HG03565 (cell line): ENCODE results near the gene DIS3L2.
"Not testable (repeated sequence)": the region's sequence is repeated elsewhere in the genome, so short reads cannot be mapped to it uniquely, and the experiment has no call there.

Source experiments
- ATAC-seq: cut with Tn5 transposase; IDR thresholded peaks from one replicate; pipeline ENCODE4 v1.9.1; 2021; ENCODE audit warnings: mild to moderate bottlenecking, moderate library complexity; ENCODE audit not compliant: unreplicated experiment

The DIS3L2 gene

GRCh38 chr2:232111551-232111950, 150.0 kb downstream of the DIS3L2 start:
- ATAC-seq = no peak

- no peak for ATAC-seq
These were observed 152.3 kb downstream of the DIS3L2 start for GRCh38 chr2:232113821-232114220.

DNA sequence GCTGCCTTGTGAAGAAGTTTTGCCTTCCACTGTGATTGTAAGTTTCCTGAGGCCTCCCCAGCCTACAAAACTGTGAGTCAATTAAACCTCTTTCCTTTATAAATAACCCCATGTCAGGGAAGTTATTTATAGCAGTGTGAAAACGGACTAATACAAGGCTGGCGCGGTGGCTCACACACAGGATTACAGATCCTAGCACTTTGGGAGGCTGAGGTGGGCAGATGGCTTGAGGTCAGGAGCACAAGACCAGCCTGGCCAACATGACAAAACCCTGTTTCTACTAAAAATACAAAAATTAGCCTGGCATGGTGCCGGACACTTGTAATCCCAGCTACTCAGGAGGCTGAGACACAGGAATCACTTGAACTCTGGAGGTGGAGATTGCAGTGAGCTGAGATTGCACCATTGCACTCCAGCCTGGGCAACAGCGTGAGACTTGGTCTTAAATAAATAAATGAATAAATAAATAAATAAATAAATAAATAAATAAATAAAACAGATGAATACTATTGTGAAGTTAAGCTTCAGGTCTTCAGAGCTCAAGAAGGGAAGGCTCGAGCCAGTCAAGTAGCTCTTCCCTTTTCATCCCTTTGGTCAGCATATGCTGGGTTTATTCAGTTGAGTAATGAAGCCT, 154.3 kb downstream of the DIS3L2 start:
- not testable (repeated sequence) for ATAC-seq

GRCh38 chr2:232116852-232117251, 155.3 kb downstream of the DIS3L2 start:
- ATAC-seq = no peak

GRCh38 chr2:232117413-232117812, 155.9 kb downstream of the DIS3L2 start:
- no peak for ATAC-seq

DNA sequence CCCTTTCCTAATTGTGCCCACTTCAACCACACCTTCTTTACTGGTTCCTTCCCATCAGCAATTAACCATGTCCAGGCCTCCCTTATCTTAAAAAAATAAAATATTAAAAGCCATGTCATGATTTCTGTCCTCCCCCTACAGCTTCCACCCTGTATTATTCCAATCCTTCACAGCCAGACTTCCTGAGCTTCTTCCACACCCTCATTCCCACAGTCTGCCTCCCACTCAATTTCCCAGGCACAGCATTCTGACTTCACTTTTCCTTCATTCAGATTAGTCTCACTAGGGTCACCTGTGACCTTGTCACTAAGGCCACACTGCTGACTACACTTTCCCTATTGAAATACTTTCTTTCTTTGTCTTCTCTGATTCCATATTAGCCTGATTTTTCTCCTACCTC, 159.4 kb downstream of the DIS3L2 start:
- ATAC-seq = no peak

- ATAC-seq = no peak
These were observed 162.8 kb downstream of the DIS3L2 start for GRCh38 chr2:232124309-232124708.

- no peak for ATAC-seq
These were observed 165.0 kb downstream of the DIS3L2 start for GRCh38 chr2:232126301-232127099.

DNA sequence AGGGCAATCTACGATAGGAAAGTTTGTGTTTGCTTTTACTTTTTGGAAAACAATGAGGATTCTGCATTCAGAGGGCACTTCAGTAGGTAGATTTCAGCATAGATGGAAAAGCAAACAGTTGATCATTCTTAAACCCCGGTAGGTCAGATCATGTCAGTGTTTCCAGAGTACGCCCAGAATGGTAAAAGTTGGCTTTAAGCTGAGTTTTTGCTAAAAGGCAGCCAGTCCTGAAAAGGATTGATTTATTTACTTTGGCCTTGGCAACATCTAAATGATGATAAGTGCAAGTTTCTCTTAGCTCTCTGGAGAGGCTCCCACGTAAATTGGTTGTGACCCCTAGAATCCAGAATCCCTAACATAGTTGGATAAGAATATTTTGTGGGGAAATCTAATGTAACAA, 168.0 kb downstream of the DIS3L2 start:
- ATAC-seq = no peak

DNA sequence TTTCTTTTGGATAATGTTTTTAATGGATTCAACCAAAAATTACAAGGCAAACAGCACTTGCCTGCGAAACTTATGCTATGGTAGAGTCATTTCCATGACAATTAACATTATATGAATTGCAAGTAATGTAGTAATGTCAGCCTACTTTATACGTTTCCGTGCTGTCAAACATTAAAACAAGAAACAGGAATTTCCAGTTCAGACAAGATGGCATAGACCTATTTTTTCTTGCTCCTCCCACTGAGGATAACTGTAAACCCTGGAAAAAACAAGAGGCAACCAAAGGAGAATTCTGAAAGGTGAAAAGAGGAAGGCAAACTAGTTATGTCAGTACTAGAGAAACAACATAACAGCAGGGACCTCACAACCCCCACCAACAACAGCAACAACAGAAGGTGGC, 170.7 kb downstream of the DIS3L2 start:
- ATAC-seq = no peak

- ATAC-seq = no peak
These were observed 171.6 kb downstream of the DIS3L2 start for GRCh38 chr2:232133078-232133477.

DNA sequence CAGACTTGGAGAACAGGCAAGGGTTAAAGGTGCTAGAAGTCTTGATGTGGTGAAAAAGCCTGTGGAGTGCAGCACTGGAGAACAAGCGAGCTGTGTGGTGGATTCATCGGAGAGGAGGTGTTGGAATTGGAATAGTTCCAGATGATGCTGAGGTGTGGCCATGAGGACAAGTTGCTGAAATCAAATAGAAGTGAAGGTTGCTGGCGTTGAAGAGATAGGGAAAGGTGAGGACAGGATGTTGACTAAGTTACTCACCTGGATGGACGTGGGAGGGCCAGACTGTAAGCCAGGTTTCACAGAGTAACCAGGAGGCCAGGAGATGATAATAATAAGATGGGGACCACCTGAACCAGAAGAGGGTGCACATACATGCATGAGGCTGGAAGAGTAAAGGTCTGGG, 173.4 kb downstream of the DIS3L2 start:
- ATAC-seq = no peak

DNA sequence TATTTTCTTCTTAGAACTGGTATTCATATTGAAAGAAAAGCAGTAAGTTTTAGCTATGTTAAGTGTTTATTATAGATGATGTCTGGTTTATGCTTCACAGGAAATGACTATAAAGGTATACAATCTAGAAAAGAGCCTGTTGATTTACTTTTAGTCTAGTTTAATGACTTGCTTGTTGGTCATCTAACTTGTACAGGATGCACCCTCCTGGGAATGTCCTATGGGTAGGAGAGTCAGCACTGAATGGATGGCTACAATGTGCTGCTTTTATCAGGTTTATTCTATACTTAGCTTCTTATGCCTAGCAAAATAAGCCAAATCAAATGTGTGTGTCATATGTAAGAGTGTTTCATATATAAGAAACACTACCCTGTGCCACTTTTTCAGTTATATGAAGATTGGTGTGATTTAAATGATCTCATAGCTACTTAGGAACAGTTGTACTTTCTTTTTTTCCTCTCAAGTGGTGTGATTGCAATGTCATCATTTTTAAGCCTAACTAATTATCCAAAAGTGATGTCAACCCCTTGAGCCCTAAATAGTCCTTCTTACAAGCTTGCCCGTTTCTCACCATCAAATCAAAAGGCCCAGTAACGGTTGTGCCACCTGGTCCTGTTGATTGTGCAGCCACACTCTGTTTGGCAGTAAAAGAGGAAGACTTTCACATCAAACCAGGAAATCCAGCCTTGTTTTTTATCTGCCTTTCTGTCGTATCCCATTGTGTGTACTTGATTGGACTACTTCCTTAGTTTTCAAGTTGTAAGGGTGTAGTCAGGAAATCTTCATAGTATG, 176.0 kb downstream of the DIS3L2 start:
- ATAC-seq = no peak

DNA sequence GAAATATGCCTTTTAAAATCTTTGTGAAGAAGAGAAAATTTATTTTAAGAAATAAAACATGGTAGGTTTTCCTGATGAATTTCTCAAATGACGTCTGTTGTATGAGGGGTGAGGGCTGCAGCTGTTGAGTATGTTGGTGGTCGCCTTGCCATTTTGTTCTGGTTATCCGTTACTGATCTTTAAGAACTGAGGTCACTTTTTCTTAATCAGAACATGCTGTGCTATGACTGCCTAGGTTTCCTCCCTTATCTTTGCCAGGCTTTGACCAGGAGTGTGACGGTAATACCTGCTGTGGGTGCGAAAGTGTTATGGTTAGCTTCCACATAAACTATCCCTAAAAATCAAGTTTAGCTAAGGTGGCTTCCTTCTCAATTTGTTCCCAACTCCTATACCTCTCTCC, 176.9 kb downstream of the DIS3L2 start:
- ATAC-seq = no peak

GRCh38 chr2:232139171-232139594, 177.7 kb downstream of the DIS3L2 start:
- ATAC-seq = no peak

DNA sequence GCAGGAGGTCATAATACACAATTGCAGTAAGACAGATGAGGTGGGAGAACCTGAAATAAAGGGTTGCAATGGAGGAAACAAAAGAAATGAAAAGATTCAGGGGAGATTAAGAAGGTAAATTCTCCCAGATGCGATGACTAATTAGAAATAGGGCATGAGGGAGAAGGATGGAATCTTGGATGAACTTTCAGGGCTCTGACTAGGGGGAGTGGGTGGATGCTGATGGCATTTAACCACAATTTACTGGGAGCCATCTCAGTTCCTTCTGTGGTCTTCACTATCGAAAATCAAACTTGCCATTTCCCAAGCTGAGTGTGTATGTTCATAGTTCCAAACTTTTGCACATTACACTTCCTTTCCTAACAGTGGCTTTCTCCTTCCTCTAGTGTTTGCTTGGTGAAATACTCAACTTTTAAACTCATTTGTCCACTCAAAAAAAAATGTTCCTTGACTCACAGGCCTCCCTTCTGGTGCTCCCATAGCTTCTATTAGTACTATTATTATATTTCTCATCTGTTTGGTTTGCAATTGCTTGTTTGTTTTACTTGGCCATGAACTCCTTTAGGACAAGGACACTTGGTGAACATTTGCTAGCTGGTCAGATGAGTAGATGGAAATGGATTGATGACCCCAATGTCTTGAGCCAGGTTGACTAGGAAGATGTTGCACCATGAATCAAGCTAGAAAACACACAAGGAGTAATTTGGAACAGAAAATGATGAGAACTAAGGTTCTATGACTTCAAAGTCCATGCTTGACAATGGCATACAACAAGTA, 178.5 kb downstream of the DIS3L2 start:
- no peak for ATAC-seq

GRCh38 chr2:232141591-232141990, 180.1 kb downstream of the DIS3L2 start:
- ATAC-seq = no peak

- ATAC-seq = no peak
These were observed 180.5 kb downstream of the DIS3L2 start for GRCh38 chr2:232142049-232142448.

DNA sequence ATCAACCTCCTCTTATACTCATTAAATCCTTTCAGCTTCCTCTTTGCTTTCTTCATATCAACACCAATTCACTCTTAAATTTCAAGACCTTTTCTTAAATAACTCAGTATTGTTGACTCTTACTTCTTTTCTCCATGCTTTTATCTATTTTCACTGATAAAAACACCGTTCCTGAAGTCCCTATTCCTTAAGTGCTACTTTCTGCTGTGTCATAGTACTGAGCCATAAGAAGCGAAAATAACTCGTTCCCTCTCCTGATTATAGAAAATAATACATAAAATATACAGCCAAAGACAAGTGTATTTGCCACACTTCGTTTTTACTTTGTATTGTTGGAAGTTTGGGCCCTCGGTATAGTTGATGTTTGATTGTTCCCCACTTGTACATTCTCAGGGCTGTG, 181.0 kb downstream of the DIS3L2 start:
- ATAC-seq = no peak

DNA sequence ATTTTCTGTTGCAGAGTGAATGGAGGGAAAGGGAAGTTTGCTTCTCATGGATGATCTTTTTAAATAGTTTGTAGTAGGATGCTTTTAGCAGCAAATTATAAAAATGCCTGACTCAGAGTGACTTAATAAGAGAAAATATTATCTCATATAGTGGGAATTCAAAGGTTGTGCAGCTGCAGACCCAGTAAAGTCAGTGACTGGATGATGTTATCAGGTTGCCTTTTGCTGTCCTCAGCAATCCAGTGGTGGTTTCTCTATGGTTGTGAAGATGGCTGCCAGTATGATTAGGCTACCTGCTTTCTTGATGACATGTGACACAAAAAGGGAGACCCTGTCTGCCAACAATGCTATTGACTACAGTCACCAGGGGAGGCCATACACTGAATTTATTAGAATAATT, 184.8 kb downstream of the DIS3L2 start:
- no peak for ATAC-seq
